HCT116 (cell line): ENCODE measurements around the gene MTHFD1L. TPM values are rescaled to one million over a fixed set of nuclear protein-coding genes. Genes with fewer than 3 reads are reported as not detected.

Experiments used
- ATAC-seq: fragments of 200-7000 bp; cut with Tn5 transposase; 2 replicates; pipeline ENCODE4 v1.9.1; 2020; ENCODE audit warnings: mild to moderate bottlenecking, moderate library complexity
- BruUV-seq: library from RNA; stranded (reverse); fragments of 400-500 nt; replicated peaks from 2 replicates; lab custom pipeline; 2021; lab: Mats Ljungman, UMichigan
- CTCF ChIA-PET: fragments of 300-600 bp; sonication (Branson Sonifier 250); formaldehyde crosslinking; loops from one replicate; lab custom pipeline; 2021; ENCODE audit warnings: antibody characterized with exemption; lab: Charles Lee
- POLR2A ChIA-PET: fragments of 300-600, 350-600 bp; sonication (Branson Sonifier 250); formaldehyde crosslinking; loops from one replicate; lab custom pipeline; 2021; ENCODE audit warnings: antibody characterized with exemption; lab: Charles Lee
- RAD21 ChIA-PET, 2 experiments: fragments of 300-600 bp; sonication (Branson Sonifier 250); formaldehyde crosslinking; loops; one replicate each; lab custom pipeline; 2023; ENCODE audit warnings: low total read pairs in 2 of 2; ENCODE audit not compliant: uncharacterized antibody in 2 of 2, unreplicated experiment in 2 of 2, low non-redundant PET in 1 of 2; lab: Charles Lee
- DNase-seq: peaks from one replicate; pipeline ENCODE4 v3.0.0-alpha.2; 2010; ENCODE audit warnings: low read depth, low spot score
- H2AFZ ChIP-seq: fragments of 200-600 bp; shearing (Covaris generic), sonication (generic); 2 replicates; pipeline ENCODE4 v1.6.1; 2017; ENCODE audit warnings: low read depth, mixed run types, mixed read lengths, antibody characterized with exemption, low read length; ENCODE audit not compliant: poor library complexity, severe bottlenecking
- H3K27ac ChIP-seq: 2 replicates; pipeline ENCODE4 v1.5.1; 2012; ENCODE audit warnings: low read depth, low read length
- H3K27me3 ChIP-seq: fragments of 200-600 bp; sonication (generic); 2 replicates; pipeline ENCODE4 v1.6.1; 2016; ENCODE audit warnings: mixed run types, low read length, mixed read lengths; ENCODE audit not compliant: insufficient read depth
- H3K36me3 ChIP-seq, 2 experiments: fragments of 200-500 bp in 1 of 2; fragments of 200-600 bp in 1 of 2; sonication (Bioruptor generic) in 1 of 2; sonication (generic) in 1 of 2; 2 replicates each; pipeline versions ENCODE4 v1.5.1 to v1.6.1; 2014 to 2016; ENCODE audit warnings: low read length in 2 of 2, inconsistent platforms in 1 of 2, mixed read lengths in 1 of 2, mixed run types in 1 of 2; ENCODE audit not compliant: insufficient read depth in 2 of 2, control insufficient read depth in 1 of 2
- H3K4me1 ChIP-seq, 2 experiments: fragments of 200-600 bp in 1 of 2; sonication (generic) in 1 of 2; 2 replicates each; pipeline versions ENCODE4 v1.5.1 to v1.6.1; 2012 to 2017; ENCODE audit warnings: low read length in 2 of 2, inconsistent platforms in 1 of 2, mild to moderate bottlenecking in 1 of 2, mixed read lengths in 1 of 2, mixed run types in 1 of 2, moderate library complexity in 1 of 2; ENCODE audit not compliant: insufficient read depth in 2 of 2, control insufficient read depth in 1 of 2
- H3K4me2 ChIP-seq: fragments of 200-600 bp; sonication (generic); 2 replicates; pipeline ENCODE4 v1.6.1; 2017; ENCODE audit warnings: mixed run types, low read length, mixed read lengths
- H3K4me3 ChIP-seq, 2 experiments: fragments of 200-600 bp in 1 of 2; sonication (generic) in 1 of 2; replicated peaks in 1 of 2; 2 replicates each; pipeline ENCODE4 v1.5.1; 2011 to 2016; ENCODE audit warnings: low read length in 2 of 2, control low read depth in 1 of 2, low read depth in 1 of 2, mild to moderate bottlenecking in 1 of 2, mixed read lengths in 1 of 2, mixed run types in 1 of 2
- H3K79me2 ChIP-seq: fragments of 200-600 bp; sonication (generic); 2 replicates; pipeline ENCODE4 v1.6.1; 2017; ENCODE audit warnings: mild to moderate bottlenecking, mixed run types, low read length, moderate library complexity, mixed read lengths; ENCODE audit not compliant: insufficient read depth
- H3K9ac ChIP-seq: fragments of 200-600 bp; sonication (generic); 2 replicates; pipeline ENCODE4 v1.6.1; 2016; ENCODE audit warnings: low read length, mixed read lengths
- H3K9me2 ChIP-seq: fragments of 200-600 bp; sonication (generic), shearing (Covaris generic); 2 replicates; pipeline ENCODE4 v1.6.1; 2017; ENCODE audit warnings: mixed run types, mild to moderate bottlenecking, moderate library complexity; ENCODE audit not compliant: insufficient read depth
- H3K9me3 ChIP-seq, 2 experiments: fragments of 200-500 bp in 1 of 2; fragments of 200-600 bp in 1 of 2; sonication (Bioruptor generic) in 1 of 2; sonication (generic) in 1 of 2; 2 replicates each; pipeline ENCODE4 v1.6.1; 2014 to 2017; ENCODE audit warnings: low read length in 2 of 2, mixed read lengths in 2 of 2, inconsistent platforms in 1 of 2, low read depth in 1 of 2, mild to moderate bottlenecking in 1 of 2, mixed run types in 1 of 2, moderate library complexity in 1 of 2; ENCODE audit not compliant: control insufficient read depth in 1 of 2, insufficient read depth in 1 of 2
- H4K20me1 ChIP-seq: fragments of 200-600 bp; sonication (generic), shearing (Covaris generic); 2 replicates; pipeline ENCODE4 v1.6.1; 2017; ENCODE audit warnings: mixed run types, mild to moderate bottlenecking, moderate library complexity; ENCODE audit not compliant: insufficient read depth
- ATF3 ChIP-seq: IDR thresholded peaks from 2 replicates; pipeline ENCODE4 v1.6.1; 2012
- CBX3 ChIP-seq: IDR thresholded peaks from 2 replicates; pipeline ENCODE4 v1.6.1; 2012; ENCODE audit warnings: low read depth
- CEBPB ChIP-seq: IDR thresholded peaks from 2 replicates; pipeline ENCODE4 v1.6.1; 2012; ENCODE audit warnings: low read depth
- EGR1 ChIP-seq: IDR thresholded peaks from 2 replicates; pipeline ENCODE4 v1.6.1; 2012; ENCODE audit warnings: low read depth
- ELF1 ChIP-seq: IDR thresholded peaks from 2 replicates; pipeline ENCODE4 v1.6.1; 2012; ENCODE audit warnings: low read depth, borderline replicate concordance
- FOSL1 ChIP-seq: IDR thresholded peaks from 2 replicates; pipeline ENCODE4 v1.6.1; 2012; ENCODE audit warnings: low read depth
- POLR2A ChIP-seq: IDR thresholded peaks from 2 replicates; pipeline ENCODE4 v1.7.0; 2011; ENCODE audit warnings: borderline replicate concordance; ENCODE audit not compliant: insufficient read depth, insufficient read length; ENCODE audit errors: extremely low read depth
- RAD21 ChIP-seq: IDR thresholded peaks from 2 replicates; pipeline ENCODE4 v1.6.1; 2012; ENCODE audit warnings: low read depth, mild to moderate bottlenecking
- SP1 ChIP-seq: IDR thresholded peaks from 2 replicates; pipeline ENCODE4 v1.6.1; 2012; ENCODE audit warnings: low read depth
- YY1 ChIP-seq: IDR thresholded peaks from 2 replicates; pipeline ENCODE4 v1.6.1; 2011; ENCODE audit warnings: low read length, low read depth, moderate library complexity, mild to moderate bottlenecking; ENCODE audit not compliant: insufficient replicate concordance; ENCODE audit errors: extremely low read depth
- ZBTB33 ChIP-seq: IDR thresholded peaks from 2 replicates; pipeline ENCODE4 v1.6.1; 2011; ENCODE audit warnings: mild to moderate bottlenecking, low read length, moderate library complexity; ENCODE audit not compliant: insufficient replicate concordance; ENCODE audit errors: extremely low read depth
- ZFX ChIP-seq: fragments of 450-650 bp; IDR thresholded peaks from 2 replicates; pipeline ENCODE4 v1.6.1; 2017
- intact Hi-C: fragments of 100-400 bp; cut with micrococcal nuclease; formaldehyde crosslinking; loops from 2 replicates; pipeline ENCODE4 v1.10.0; 2022
- total RNA-seq: library from RNA; stranded (reverse); gene quantifications from one replicate; pipeline ENCODE4 v1.2.1, GENCODE V29; 2021; ENCODE audit not compliant: unreplicated experiment

Gene MTHFD1L
- total RNA-seq, 1 experiment from 2014 or later, result 127 TPM

DNA sequence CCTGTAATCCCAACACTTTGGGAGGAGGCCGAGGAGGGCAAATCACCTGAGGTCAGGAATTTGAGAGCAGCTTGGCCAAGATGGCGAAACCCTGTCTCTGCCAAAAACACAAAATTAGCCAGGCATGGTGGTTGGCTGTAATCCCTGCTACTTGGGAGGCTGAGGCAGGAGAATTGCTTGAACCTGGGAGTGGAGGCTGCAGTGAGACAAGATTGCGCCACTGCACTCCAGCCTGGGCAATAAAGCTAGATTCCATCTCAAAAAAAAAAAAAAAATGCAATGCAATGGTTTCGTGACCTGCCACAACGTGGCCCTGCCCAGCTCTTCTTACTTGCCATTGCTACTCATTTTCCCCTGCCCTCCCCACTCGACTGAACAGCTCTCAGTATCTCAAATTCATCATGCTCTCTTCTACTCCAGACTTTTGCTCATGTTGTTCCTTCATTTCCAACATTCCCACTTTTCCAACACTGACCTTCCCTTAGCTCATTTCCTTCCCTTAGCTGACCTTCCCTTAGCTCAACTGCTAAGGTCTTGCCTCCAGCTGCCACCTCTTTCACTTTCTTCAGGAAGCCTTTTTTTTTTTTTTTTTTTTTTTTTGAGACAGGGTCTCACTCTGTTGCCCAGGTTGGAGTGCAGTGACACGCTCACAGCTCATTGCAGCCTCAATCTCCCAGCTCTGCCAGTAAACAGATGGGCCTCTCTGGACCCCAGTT, 2.1 kb upstream of the MTHFD1L start:
- POLR2A ChIA-PET, result no interaction called here
- Histone ChIP-seq H3K4me1 (peaks cover 10 to 32% of the 10 kb centered on the region in 2 experiments), H3K9me3 (no peaks in the 10 kb centered on the region), H2AFZ (no peak overlapping the region), H4K20me1 (no peaks in the 10 kb centered on the region), H3K9ac (no peak overlapping the region), H3K36me3 (peaks cover 0 to 3% of the 10 kb centered on the region in 2 experiments; a peak in 1 of 4 replicates), H3K4me2 (no peak overlapping the region), H3K27me3 (no peaks in the 10 kb centered on the region), H3K27ac (no peak overlapping the region), H3K9me2 (no peaks in the 10 kb centered on the region), H3K4me3 (no peak overlapping the region), H3K79me2 (peaks cover 26% of the 10 kb centered on the region)
- TF ChIP-seq CBX3 (no peak), YY1 (no peak), ELF1 (no peak), RAD21 (no peak), FOSL1 (no peak), ZFX (no peak), CEBPB (no peak), ZBTB33 (no peak), SP1 (no peak), ATF3 (no peak), EGR1 (no peak), POLR2A (no peak)
- RAD21 ChIA-PET, result no interaction called here
- ATAC-seq (no peak), DNase-seq (no peak)
- CTCF ChIA-PET, result no interaction called here
- intact Hi-C loops, result no loop called here
- no TSS peak for BruUV-seq
